ENCODE data around the gene GRB10.
"Not testable (repeated sequence)": the region's sequence is repeated elsewhere in the genome, so short reads cannot be mapped to it uniquely, and the experiment has no call there.

The GRB10 gene

GRCh38 chr7:50560865-50561351 lies 221.8 kb downstream of the GRB10 start:
- no peak for TF ChIP-seq GATA1 (IDR thresholded peaks at IDR 0.05; ENCODE audit: low read depth, low read length)
- TF ChIP-seq POLR2A (IDR thresholded peaks at IDR 0.05; ENCODE audit: low read length): no peak
- no peak for DNase-seq

GRCh38 chr7:50559881-50560280 lies 222.8 kb downstream of the GRB10 start:
- TF ChIP-seq POLR2A (IDR thresholded peaks at IDR 0.05; ENCODE audit: low read length): no peak
- TF ChIP-seq GATA1 (IDR thresholded peaks at IDR 0.05; ENCODE audit: low read depth, low read length): no peak
- DNase-seq: no peak

GRCh38 chr7:50558294-50559053 lies 224.2 kb downstream of the GRB10 start:
- TF ChIP-seq GATA1 (IDR thresholded peaks at IDR 0.05; ENCODE audit: low read depth, low read length): no peak
- TF ChIP-seq POLR2A (IDR thresholded peaks at IDR 0.05; ENCODE audit: low read length): no peak
- DNase-seq: peak in 1 of 2 experiments; percentile 18

- DNase-seq: no peak
- TF ChIP-seq POLR2A (IDR thresholded peaks at IDR 0.05; ENCODE audit: low read length) (no peak), GATA1 (IDR thresholded peaks at IDR 0.05; ENCODE audit: low read depth, low read length) (no peak)
These were observed 225.6 kb downstream of the GRB10 start for GRCh38 chr7:50557099-50557498.

- no peak for DNase-seq
- TF ChIP-seq POLR2A (IDR thresholded peaks at IDR 0.05; ENCODE audit: low read length) (no peak), GATA1 (IDR thresholded peaks at IDR 0.05; ENCODE audit: low read depth, low read length) (no peak)
These were observed 226.3 kb downstream of the GRB10 start for GRCh38 chr7:50556247-50556991.

GRCh38 chr7:50555594-50556140 lies 227.0 kb downstream of the GRB10 start:
- TF ChIP-seq POLR2A (IDR thresholded peaks at IDR 0.05; ENCODE audit: low read length) (no peak), GATA1 (IDR thresholded peaks at IDR 0.05; ENCODE audit: low read depth, low read length) (no peak)
- no peak for DNase-seq

GRCh38 chr7:50554431-50555322 lies 228.0 kb downstream of the GRB10 start:
- no peak for TF ChIP-seq POLR2A (IDR thresholded peaks at IDR 0.05; ENCODE audit: low read length)
- no peak for TF ChIP-seq GATA1 (IDR thresholded peaks at IDR 0.05; ENCODE audit: low read depth, low read length)
- no peak for DNase-seq

- DNase-seq: no peak
- TF ChIP-seq POLR2A (IDR thresholded peaks at IDR 0.05; ENCODE audit: low read length): no peak
These were observed 228.7 kb downstream of the GRB10 start for GRCh38 chr7:50553973-50554372.

GRCh38 chr7:50552921-50553320 lies 229.8 kb downstream of the GRB10 start:
- DNase-seq: peak; percentile 19 to 21
- TF ChIP-seq GATA1 (IDR thresholded peaks at IDR 0.05; ENCODE audit: low read depth, low read length) (no peak), POLR2A (IDR thresholded peaks at IDR 0.05; ENCODE audit: low read length) (no peak)

- TF ChIP-seq POLR2A (IDR thresholded peaks at IDR 0.05; ENCODE audit: low read length): no peak
- no peak for TF ChIP-seq GATA1 (IDR thresholded peaks at IDR 0.05; ENCODE audit: low read depth, low read length)
- DNase-seq: no peak
These were observed 230.6 kb downstream of the GRB10 start for GRCh38 chr7:50552139-50552538.

GRCh38 chr7:50545613-50546012 lies 237.1 kb downstream of the GRB10 start:
- not testable (repeated sequence) for DNase-seq

GRCh38 chr7:50544992-50545391 lies 237.7 kb downstream of the GRB10 start:
- DNase-seq: no peak
- no peak for TF ChIP-seq GATA1 (IDR thresholded peaks at IDR 0.05; ENCODE audit: low read depth, low read length)
- no peak for TF ChIP-seq POLR2A (IDR thresholded peaks at IDR 0.05; ENCODE audit: low read length)

- no peak for DNase-seq
- no peak for TF ChIP-seq GATA1 (IDR thresholded peaks at IDR 0.05; ENCODE audit: low read depth, low read length)
- TF ChIP-seq POLR2A (IDR thresholded peaks at IDR 0.05; ENCODE audit: low read length): no peak
These were observed 238.8 kb downstream of the GRB10 start for GRCh38 chr7:50543776-50544442.

All from erythroblast (primary cell).